ENCODE results near the gene MYOT. TPM values are rescaled to one million over a fixed set of nuclear protein-coding genes. Genes with fewer than 3 reads are reported as not detected.

The MYOT gene, protein sequence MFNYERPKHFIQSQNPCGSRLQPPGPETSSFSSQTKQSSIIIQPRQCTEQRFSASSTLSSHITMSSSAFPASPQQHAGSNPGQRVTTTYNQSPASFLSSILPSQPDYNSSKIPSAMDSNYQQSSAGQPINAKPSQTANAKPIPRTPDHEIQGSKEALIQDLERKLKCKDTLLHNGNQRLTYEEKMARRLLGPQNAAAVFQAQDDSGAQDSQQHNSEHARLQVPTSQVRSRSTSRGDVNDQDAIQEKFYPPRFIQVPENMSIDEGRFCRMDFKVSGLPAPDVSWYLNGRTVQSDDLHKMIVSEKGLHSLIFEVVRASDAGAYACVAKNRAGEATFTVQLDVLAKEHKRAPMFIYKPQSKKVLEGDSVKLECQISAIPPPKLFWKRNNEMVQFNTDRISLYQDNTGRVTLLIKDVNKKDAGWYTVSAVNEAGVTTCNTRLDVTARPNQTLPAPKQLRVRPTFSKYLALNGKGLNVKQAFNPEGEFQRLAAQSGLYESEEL
- not detected in 2 replicates for total RNA-seq (2014; rRNA removed; shearing (Covaris generic))
- not detected in 2 replicates for polyA plus RNA-seq (2014; cell fraction: nucleus; rRNA removed)

DNA sequence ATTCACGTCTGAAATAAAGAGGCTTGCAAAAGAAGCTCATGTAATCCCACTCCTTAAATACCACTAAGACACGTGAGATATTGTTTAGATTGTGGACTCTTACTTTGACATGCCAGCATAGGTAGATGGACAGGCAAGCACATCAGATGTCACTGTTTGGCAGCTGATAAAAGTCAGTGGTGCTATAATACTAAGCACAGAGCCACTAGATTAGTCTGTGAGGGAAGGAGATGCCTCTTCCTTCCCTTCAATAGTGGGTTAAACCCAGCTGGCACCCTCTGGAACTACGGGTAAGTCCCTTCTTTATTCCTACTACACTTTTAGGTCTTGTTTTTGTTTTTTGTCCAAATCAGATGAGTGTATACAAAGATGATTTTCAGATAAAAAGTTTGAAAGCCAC lies at the start of gene MYOT:
Gene MYOT, plus strand, starts transcription at position 197 of the 400 bp plus-strand sequence. CDS start 2,792 bp downstream, outside the sequence.
- DNase-seq (ENCODE audit: extremely low read depth, low read depth) = no peak

DNA sequence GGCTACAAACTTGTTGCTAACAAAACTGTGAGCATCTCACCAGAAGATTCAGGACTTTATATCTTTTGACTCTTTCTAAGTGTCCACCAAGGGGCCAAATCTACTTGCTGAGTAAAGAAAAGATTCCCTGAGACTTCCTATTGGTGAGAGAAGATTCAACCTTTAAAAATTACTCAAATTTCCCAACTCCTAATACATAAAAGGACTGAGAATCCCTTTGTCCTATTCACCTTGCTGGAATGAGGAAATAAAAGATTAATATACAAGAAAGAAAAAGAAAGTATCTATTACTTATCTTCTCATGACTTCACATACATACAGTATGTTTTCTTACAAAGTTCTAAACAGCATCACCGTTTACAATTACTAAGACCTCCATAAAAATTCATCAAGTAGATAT lies 47.9 kb upstream of the MYOT start:
- DNase-seq (ENCODE audit: extremely low read depth, low read depth) = no peak

DNA sequence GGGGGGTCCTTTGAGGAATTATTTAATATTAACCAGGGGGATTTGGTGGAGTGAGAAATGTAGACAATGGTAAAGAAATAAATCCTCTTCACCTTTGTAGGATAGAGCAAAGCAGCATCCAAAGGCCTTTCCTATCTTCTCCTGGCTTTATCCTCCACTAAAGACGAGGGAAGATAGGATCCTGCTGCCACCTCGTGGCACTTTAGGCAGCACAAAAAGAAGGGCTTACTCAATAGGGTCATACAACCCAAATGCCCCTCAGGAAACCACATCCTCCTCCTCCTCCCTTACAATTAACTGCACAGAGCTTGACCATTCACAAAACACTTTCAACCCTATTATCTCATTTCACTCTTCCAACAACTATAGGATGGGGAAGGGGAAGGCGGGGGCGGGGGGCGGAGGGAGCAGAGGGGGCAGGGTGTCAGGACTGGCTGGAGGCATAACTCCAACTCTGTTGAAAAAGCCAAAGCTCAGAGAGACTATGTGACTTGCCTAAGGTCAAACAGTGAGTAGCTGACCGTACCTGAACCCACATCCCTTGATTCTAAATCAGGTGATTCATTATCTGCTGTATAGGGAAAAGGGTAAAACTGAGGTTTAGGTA lies 45.4 kb upstream of the MYOT start:
- DNase-seq (ENCODE audit: extremely low read depth, low read depth) = peak; percentile 64

DNA sequence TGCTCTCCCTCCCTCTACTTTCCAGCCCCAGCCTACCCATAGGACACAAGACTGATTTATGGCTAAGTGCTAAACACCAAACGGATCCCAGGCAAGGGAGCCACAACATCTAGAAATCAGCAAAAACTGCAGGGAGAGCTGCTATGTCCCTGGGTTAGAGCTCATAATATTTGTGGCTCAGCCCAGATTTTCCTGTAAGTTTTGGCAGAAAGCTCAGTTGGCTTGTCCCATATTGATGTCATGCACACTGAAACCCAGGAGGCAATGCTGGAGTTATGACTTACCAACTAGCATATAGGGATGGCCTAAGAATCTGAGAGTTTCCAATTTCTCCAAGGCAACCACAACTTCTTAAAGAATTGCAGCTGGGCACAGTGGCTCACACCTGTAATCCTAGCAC lies 44.7 kb upstream of the MYOT start:
- no peak for DNase-seq (ENCODE audit: extremely low read depth, low read depth)

DNA sequence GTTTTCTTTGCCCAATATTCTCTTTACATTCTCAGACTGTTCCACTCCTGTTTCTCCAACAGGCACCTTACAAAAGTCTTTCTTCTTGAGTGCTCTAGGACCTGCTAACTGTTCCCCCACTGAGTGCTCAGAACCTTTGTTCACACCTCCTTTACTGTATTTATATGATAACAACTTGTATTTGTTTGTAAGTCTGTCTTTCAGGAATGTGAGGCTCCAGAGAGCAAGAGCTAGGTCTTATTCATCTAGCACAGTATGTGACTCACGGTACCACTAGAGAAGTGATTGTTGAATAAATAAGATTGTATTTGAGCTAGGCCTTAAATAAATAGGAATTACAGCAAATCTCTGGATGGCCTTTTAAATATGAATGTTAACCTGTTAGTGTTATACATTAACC lies 42.5 kb upstream of the MYOT start:
- no peak for DNase-seq (ENCODE audit: extremely low read depth, low read depth)

DNA sequence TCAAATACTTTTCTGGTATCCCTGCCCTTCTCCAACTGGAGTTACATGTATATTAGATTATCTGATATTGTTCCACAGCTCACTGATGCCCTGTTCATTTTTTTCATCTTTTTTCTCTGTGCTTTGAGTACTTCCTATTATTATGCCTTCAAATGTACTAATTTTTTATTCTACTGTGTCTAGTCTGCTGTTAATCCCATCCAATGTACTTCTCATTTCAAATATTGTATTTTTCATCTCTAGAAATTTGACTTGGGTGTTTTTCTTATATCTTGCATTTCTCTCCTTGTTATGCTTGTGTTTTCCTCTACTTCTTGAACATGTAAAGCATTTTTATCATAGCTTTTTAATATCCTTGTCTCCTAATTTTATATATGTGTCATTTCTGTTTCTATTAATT lies 41.6 kb upstream of the MYOT start:
- no peak for DNase-seq (ENCODE audit: extremely low read depth, low read depth)

DNA sequence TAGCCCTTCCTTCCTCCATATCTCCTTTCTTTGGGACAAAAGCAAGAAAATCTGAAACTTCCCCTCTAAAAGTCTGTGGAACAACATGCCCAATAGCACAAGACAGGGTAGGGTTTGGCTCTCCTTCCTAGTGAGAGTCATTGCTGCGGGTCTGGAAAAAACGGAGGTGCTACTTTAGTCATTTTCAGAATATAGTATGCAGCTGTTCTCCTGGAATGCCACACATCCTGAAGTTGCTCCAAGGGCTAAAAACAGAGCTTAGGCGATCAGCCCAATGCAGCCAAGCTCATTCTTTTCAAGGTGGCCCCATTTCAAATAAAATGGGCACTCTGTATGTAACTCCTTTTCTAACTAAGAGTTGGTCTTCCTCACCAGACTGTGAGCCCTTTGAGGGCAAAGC lies 39.5 kb upstream of the MYOT start:
- DNase-seq (ENCODE audit: extremely low read depth, low read depth) = no peak

DNA sequence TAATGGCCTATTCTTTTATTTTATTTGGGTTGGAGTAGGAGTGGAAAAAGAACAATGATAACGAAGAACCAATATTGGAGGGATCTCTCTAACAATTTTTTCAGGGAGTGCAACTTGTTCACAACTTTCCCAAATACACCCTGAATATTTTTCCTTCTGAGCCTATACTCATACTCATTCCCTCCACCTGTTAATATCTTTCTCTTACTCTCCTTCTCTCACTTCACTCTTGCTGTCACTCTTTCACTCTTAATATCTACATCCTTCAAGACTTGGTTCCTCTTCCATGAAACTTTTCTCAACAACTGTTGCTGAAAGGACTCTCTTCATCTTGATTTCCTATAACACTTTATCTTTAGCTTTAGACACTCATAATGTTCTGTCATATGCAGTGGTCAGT lies 39.0 kb upstream of the MYOT start:
- DNase-seq (ENCODE audit: extremely low read depth, low read depth) = no peak

DNA sequence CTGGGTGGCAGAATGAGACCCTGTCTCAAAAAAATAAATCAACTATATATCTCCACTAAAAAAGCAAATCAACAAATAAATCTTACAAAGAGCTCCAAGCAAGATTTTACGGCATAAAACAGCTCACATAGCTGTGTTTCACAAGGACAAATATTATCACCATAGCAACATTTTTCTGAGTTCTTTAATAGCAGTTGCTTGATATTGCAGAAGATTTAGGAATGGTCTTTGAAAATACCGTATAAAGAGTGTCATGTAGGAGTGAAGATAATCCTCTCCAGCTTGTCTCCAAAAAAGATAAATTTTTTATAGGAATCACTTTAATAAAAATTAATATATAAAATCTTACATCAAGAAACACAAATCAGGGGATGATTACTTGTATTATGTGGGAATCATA lies 36.6 kb upstream of the MYOT start:
- no peak for DNase-seq (ENCODE audit: extremely low read depth, low read depth)

DNA sequence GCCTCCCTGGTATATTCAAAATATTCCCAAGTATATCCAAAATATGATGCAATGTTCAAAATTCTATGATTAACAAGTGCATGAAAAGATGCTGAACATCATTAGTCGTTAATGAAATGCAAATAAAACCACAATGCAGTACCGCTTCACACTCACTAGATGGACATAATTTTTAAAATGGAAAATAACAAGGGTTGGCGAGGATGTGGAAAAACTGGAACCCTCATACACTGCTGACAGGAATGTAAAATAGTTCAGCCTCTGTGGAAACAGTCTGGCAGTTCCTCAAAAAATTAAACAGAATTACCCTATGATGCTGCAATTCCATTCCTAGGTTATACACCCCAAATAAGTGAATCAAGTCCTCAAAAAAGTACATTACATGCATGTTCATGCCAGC lies 36.1 kb upstream of the MYOT start:
- no peak for DNase-seq (ENCODE audit: extremely low read depth, low read depth)

DNA sequence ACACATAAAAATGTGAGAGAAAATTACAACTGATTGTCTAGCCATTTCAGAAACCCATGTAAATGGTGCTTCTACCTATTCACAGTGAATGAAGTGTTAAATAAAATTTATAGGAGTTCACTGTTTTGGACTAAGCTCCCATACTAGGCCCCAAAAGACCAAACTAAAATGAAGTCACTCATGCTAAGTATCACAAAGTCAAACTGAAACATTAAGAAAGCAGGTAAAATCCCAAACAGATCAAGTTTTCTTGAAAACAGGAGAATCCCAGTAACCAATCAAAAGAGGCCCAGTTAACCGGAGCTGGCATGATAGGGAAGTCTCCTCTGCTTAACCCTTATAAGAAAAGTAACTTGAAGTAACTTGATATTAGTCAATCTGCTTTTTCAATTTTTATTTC lies 35.2 kb upstream of the MYOT start:
- no peak for DNase-seq (ENCODE audit: extremely low read depth, low read depth)

DNA sequence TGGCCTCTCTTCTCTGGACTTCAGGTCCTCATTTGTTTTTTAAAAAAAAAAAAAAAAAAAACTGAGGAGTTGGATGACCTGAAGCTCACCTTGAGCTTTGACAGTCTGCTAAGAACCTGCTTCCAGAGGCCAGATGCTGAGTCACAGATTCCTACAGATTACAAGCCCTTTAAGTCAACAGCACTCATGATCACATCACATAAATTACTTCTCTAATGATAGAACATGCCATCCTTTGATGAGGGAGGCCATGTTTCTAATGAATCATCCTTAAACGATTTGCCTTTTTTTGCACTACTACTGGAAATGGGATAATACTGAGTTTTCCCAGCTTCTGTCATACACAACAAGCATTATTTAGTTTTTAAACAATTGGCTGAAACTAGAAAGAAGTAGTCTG lies 34.2 kb upstream of the MYOT start:
- peak; percentile 55 for DNase-seq (ENCODE audit: extremely low read depth, low read depth)

DNA sequence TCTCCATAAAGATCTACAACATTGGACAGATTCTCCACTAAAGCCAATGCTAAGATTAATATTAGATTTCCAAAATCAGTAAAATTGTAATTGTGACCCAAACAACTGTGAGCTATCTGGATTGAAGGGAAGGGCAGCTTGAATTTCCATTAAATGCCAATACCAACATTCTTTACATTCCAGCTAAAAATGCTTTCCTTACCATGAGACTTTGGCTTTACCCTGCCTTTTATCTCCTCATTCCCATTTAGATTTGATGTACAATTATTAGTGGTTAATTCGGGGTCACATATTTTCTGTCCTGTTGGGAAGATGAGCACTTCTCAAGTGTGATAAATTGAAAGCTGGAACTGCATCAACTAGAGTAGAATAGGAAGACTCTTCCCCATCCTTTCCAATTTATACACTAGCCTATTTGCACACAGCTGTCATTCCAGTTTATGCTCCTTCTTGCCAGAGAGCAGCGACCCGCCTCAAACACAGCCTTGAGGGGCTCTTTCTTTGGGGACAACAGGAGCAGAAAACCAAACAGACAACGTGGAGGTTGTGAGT lies 33.1 kb upstream of the MYOT start:
- no peak for DNase-seq (ENCODE audit: extremely low read depth, low read depth)

DNA sequence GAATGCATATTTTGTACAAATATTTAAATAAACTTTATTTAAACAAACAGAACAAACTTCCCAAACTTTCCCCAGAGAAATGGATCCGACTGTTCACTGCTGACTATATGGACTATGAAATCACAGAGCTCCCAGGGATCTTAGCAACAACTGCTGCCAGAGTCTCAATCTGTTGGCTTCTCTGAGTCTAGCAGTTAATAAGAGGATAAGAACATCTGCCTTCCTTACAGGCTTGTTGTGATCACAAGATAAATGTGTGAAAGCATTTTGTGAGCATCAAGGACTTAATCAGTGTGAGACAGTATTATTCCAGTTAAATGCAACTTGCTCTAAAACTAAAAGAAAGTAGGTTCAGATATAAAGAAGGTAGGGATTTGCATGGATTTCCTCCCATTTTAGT lies 31.4 kb upstream of the MYOT start:
- no peak for DNase-seq (ENCODE audit: extremely low read depth, low read depth)

DNA sequence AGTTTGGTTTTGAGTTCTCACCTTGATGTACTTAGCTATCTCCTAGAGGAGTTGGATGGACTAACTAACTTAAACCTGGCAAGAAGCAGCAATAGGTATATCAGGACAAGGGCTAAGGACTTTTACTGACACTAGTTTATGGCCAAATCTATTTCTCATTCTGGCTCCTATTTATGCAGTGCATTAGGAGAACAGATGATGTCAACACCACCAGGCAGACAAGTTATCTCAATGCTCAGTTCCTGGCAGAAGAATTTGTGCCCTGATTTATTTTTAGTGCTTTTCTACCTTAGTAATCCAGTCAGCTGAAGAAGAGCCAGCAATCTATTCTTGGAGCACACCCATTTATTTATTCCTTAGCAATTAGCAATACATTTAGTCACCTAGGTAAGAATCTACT lies 30.7 kb upstream of the MYOT start:
- DNase-seq (ENCODE audit: extremely low read depth, low read depth) = no peak

DNA sequence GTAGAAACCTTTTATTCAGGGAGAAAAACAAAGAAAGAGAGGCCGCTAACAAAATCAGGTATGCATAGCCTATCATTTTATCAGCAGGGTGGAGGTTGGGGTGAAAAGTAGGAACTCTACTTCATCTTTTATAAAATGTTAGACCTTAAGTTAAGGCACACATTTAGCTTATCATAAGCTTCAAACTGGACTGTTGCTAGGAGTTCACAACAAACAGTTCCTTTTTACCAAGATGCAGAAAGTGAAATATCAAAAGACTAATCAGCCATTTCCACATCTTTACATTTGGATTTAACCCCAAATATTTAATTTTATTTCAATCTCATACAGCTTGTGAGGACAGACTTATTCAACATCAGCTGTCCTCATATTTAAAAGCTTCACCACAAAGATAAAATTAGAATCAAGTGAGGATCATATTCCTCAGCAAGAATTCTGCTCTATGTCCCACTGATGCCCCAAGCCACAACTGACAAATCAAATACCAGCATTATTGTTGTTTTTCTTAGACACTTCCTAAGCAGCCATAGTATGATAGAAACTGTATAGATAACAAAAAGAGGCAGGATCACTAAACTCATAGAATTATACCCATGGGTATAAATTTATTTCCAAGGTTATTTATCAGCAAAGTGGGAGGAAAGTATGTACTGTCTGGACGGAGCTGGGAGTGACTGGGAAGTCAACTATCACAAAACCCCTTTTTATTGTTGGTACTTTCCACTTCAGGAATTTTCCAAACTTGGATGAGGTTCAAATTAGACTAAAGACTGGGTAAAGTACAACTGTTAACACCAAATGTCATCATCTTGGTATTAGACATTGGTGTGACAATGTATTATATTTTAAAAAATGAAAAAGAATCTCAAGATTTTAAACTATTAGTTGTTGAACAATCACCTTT lies 29.9 kb upstream of the MYOT start:
- no peak for DNase-seq (ENCODE audit: extremely low read depth, low read depth)

DNA sequence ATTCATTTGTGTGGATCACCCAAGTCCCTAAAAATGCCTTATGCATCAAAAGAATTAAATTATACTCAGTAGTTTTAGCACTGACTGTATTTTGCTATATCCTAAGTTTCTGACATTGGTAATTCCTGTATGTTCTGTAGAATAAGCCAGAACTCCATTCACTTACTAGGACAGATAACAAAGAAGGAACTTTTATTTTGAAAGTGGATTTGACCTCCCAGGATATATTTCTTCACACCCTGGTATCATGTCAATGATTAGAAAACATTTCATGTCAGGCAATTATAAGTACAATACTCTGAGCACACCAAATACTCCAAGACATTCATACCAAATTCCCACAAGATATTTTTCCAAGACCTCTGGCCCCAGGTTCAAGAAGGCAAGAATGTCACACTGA lies 28.7 kb upstream of the MYOT start:
- DNase-seq (ENCODE audit: extremely low read depth, low read depth) = no peak

DNA sequence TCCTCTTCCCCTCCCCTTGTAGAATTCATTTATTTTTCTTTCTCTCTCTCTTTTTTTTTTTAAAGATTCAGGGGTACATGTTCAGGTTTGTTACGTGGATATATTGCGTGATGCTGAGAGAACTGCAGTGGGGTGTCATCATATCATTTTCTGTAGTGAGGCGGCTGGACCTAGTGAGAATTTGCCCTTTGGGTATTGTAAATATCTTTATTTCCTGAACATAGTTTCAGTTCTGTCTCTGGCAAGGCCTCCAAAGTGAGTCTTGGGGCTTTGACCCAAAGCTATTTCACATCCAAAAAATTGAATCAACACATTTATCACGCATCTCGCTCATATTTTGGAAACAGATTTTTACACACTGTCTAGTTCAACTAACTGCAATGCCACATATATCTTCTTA lies 25.4 kb upstream of the MYOT start:
- no peak for DNase-seq (ENCODE audit: extremely low read depth, low read depth)

DNA sequence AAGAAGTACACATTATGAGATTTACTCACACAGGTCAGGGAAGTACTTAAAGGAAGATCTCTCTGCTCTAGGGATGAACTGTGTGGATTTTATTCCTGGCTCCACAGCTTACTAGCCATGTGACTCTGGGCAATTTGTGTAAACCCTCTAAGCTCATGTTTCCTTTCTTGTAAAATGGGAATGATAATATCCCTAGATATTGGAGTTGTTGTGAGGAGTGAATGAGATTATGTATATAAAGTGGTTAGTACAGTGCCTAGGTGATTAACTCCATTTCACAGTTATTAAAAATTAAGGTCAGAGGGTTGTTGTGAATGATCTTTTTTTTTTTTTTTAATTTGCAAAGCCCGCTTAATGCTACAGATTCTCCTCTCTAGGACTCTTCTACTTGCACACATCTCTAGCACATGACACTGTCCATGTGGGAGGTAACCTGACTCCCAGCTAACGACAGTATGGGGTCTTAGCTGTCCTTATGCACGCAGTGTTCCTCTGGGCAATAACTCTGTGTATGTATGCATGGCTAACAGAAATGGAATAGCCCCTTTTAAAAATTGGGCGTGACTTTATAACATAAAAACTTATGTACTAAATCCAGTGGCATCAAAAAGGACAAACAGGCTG lies 23.9 kb upstream of the MYOT start:
- no peak for DNase-seq (ENCODE audit: extremely low read depth, low read depth)

DNA sequence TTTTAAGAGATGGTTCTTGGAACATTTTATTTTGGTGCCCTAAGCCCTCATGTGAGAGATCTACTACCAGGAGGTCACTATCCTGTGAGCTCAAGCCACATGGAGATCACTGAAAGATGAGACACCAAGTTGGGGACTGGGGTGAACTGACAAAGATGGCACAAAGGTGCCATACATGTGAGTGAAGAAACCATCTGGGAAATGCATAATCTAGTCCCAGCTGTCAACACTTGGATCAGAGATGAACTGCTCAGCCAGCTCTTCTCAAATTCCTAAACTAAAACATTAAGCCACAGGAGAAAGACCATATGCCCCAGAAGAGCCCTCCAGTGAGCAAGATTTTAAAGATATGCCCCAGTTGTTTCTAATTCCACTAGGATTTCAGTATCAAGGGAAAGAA lies 22.2 kb upstream of the MYOT start:
- DNase-seq (ENCODE audit: extremely low read depth, low read depth) = no peak

All from NCI-H460 (cell line).